Stimulated activated CD8-positive, alpha-beta memory T cell treated with anti-CD3 and anti-CD28 coated beads, Interleukin-4, amount 100 ng/mL, for 24 hours (primary cell): Measurements from ENCODE around the gene ABHD3.
"Not testable (repeated sequence)": the region's sequence is repeated elsewhere in the genome, so short reads cannot be mapped to it uniquely, and the experiment has no call there.

Source experiments
- DNase-seq: peaks from one replicate; pipeline ENCODE4 v3.0.0-alpha.2; 2020; ENCODE audit warnings: low read depth

Gene ABHD3

GRCh38 chr18:21704603-21705364, at the start of gene ABHD3:
Gene ABHD3 (minus strand): TSS chr18:21704774. CDS start chr18:21704665, 109 bp downstream.
- peak; percentile 90 for DNase-seq

GRCh38 chr18:21747764-21748693, 43.5 kb upstream of the ABHD3 start:
- no peak for DNase-seq

- no peak for DNase-seq
Measured at GRCh38 chr18:21747268-21747667, 42.7 kb upstream of the ABHD3 start.

GRCh38 chr18:21745231-21745630, 40.7 kb upstream of the ABHD3 start:
- DNase-seq, result no peak

GRCh38 chr18:21743166-21743832, 38.7 kb upstream of the ABHD3 start:
- no peak for DNase-seq

GRCh38 chr18:21742315-21742687, 37.7 kb upstream of the ABHD3 start:
- no peak for DNase-seq

GRCh38 chr18:21741562-21742314, 37.2 kb upstream of the ABHD3 start:
- peak; percentile 21 for DNase-seq

- no peak for DNase-seq
Measured at GRCh38 chr18:21741312-21741561, 36.7 kb upstream of the ABHD3 start.

- DNase-seq, result peak; percentile 98
Measured at GRCh38 chr18:21740538-21741311, 36.2 kb upstream of the ABHD3 start, which contains the start of gene MIB1. Gene MIB1 (plus strand): TSS chr18:21740792. CDS start chr18:21741584, 792 bp downstream.

- no peak for DNase-seq
Measured at GRCh38 chr18:21739604-21740537, 35.3 kb upstream of the ABHD3 start.

- not testable (repeated sequence) for DNase-seq
Measured at GRCh38 chr18:21736926-21737325, 32.4 kb upstream of the ABHD3 start.

- DNase-seq, result no peak
Measured at GRCh38 chr18:21735452-21736015, 31.0 kb upstream of the ABHD3 start.

GRCh38 chr18:21733011-21733410, 28.4 kb upstream of the ABHD3 start:
- DNase-seq, result no peak

- DNase-seq, result no peak
Measured at GRCh38 chr18:21727702-21728101, 23.1 kb upstream of the ABHD3 start.

- DNase-seq, result no peak
Measured at GRCh38 chr18:21725201-21725600, 20.6 kb upstream of the ABHD3 start.

- no peak for DNase-seq
Measured at GRCh38 chr18:21722687-21723086, 18.1 kb upstream of the ABHD3 start.

GRCh38 chr18:21714474-21714873, 9.9 kb upstream of the ABHD3 start:
- DNase-seq, result no peak

GRCh38 chr18:21707130-21707529, 2.6 kb upstream of the ABHD3 start:
- not testable (repeated sequence) for DNase-seq

- DNase-seq, result no peak
Measured at GRCh38 chr18:21706386-21706865, 1.9 kb upstream of the ABHD3 start.
